Natural killer cell (primary cell): ENCODE results near the gene FAM120A. TPM values are rescaled to one million over a fixed set of nuclear protein-coding genes. Genes with fewer than 3 reads are reported as not detected.
A peak's percentile ranks its signal among the peaks of the same experiment; 100 is the strongest.

Experiments
- ATAC-seq, 3 donors: fragments of 150-1000 bp in 2 of 3; fragments of 200-7000 bp in 1 of 3; cut with Tn5 transposase; 1 replicate in 1 of 3; 2 replicates in 2 of 3; pipeline ENCODE4 v1.10.0; 2021; ENCODE audit warnings: mild to moderate bottlenecking in 2 of 3, moderate library complexity in 2 of 3
- DNase-seq, 2 donors: peaks; one replicate each; pipeline versions ENCODE4 v3.0.0 to v3.0.0-alpha.2; 2013 to 2021; ENCODE audit warnings: mixed read lengths in 1 of 2
- H3K27ac ChIP-seq: one replicate; pipeline ENCODE4 v1.5.1; 2013; ENCODE audit warnings: mild to moderate bottlenecking, low read length
- H3K27me3 ChIP-seq: one replicate; pipeline ENCODE4 v1.6.1; 2013; ENCODE audit warnings: low read length; ENCODE audit not compliant: control insufficient read depth, insufficient read depth
- H3K36me3 ChIP-seq: one replicate; pipeline ENCODE4 v1.6.1; 2013; ENCODE audit warnings: low read length; ENCODE audit not compliant: control insufficient read depth, insufficient read depth
- H3K4me1 ChIP-seq: one replicate; pipeline ENCODE4 v1.6.1; 2013; ENCODE audit warnings: low read length; ENCODE audit not compliant: control insufficient read depth, insufficient read depth
- H3K4me3 ChIP-seq: one replicate; pipeline ENCODE4 v1.5.1; 2013; ENCODE audit warnings: low read length
- H3K9me3 ChIP-seq: one replicate; pipeline ENCODE4 v1.6.1; 2013; ENCODE audit warnings: low read length; ENCODE audit not compliant: control insufficient read depth, insufficient read depth
- H3K27ac Mint-ChIP-seq, 2 donors: one replicate each; pipeline ENCODE4 v1.8.0; 2022; ENCODE audit warnings: mild to moderate bottlenecking in 2 of 2, mixed read lengths in 2 of 2, moderate library complexity in 1 of 2
- H3K27me3 Mint-ChIP-seq, 2 donors: one replicate each; pipeline ENCODE4 v1.8.0; 2022; ENCODE audit warnings: low read depth in 2 of 2, mixed read lengths in 2 of 2
- H3K36me3 Mint-ChIP-seq: one replicate; pipeline ENCODE4 v1.8.0; 2022; ENCODE audit warnings: mixed read lengths
- H3K4me1 Mint-ChIP-seq, 2 donors: one replicate each; pipeline ENCODE4 v1.8.0; 2022; ENCODE audit warnings: mixed read lengths in 2 of 2
- H3K4me3 Mint-ChIP-seq: one replicate; pipeline ENCODE4 v1.8.0; 2022; ENCODE audit warnings: mild to moderate bottlenecking, moderate library complexity, mixed read lengths
- H3K9me3 Mint-ChIP-seq, 2 donors: one replicate each; pipeline ENCODE4 v1.8.0; 2022; ENCODE audit warnings: mixed read lengths in 2 of 2
- CTCF ChIP-seq: fragments of 200-600 bp; IDR thresholded peaks from one replicate; pipeline ENCODE4 v1.8.0; 2022; ENCODE audit warnings: antibody characterized with exemption
- WGBS: methylation state at CpG from one replicate; pipeline ENCODE4 v1.1.7; 2013; ENCODE audit warnings: missing lambda C conversion rate; ENCODE audit not compliant: insufficient coverage; 5-methylcytosine and 5-hydroxymethylcytosine counted together
- intact Hi-C: fragments of 100-400 bp; cut with micrococcal nuclease; formaldehyde crosslinking; loops from one replicate; pipeline ENCODE4 v1.14.2; 2022
- total RNA-seq, 4 donors: library from RNA; stranded (reverse); fragments of 120-200 nt in 1 of 4; gene quantifications; one replicate each; pipeline versions ENCODE4 v1.2.3 to v1.2.4, GENCODE V29; 2013 to 2022

FAM120A gene
- total RNA-seq, 3 donors from 2014 or later (not counting 1 experiment from before 2014, with no cell fraction given) = 87.7 to 96.1 (median 91.5) TPM

- intact Hi-C loops = no loop called here
- H3K4me3 Mint-ChIP-seq = no peak overlapping the region
- peaks cover 46 to 47% of the 10 kb centered on the region in 2 donors for H3K4me1 Mint-ChIP-seq
- H3K36me3 ChIP-seq = peaks cover 17% of the 10 kb centered on the region
- no peak for ATAC-seq
- no peak overlapping the region for H3K4me3 ChIP-seq
- no peaks in the 10 kb centered on the region for H3K9me3 ChIP-seq
- no peaks in the 10 kb centered on the region for H3K9me3 Mint-ChIP-seq
- H3K27me3 Mint-ChIP-seq = no peaks in the 10 kb centered on the region
- peak overlapping the region in 1 of 2 donors; percentile 41 for H3K27ac Mint-ChIP-seq
- H3K36me3 Mint-ChIP-seq = no peaks in the 10 kb centered on the region
- H3K27ac ChIP-seq = no peak overlapping the region
- H3K27me3 ChIP-seq = no peaks in the 10 kb centered on the region
- DNase-seq = no peak
- TF ChIP-seq CTCF = no peak
- 80% methylated on average over 1 of the region's 1 CpG for WGBS
- peaks cover 4% of the 10 kb centered on the region for H3K4me1 ChIP-seq
Measured at GRCh38 chr9:93517331-93517730, 65.8 kb downstream of the FAM120A start.

GRCh38 chr9:93520523-93520922 lies 69.0 kb downstream of the FAM120A start:
- Mint-ChIP-seq H3K9me3 (no peaks in the 10 kb centered on the region), H3K4me1 (peaks cover 41 to 45% of the 10 kb centered on the region in 2 donors), H3K27ac (peak overlapping the region; percentile 15 to 64), H3K36me3 (no peaks in the 10 kb centered on the region), H3K4me3 (no peak overlapping the region), H3K27me3 (no peaks in the 10 kb centered on the region)
- H3K27me3 ChIP-seq = no peaks in the 10 kb centered on the region
- DNase-seq (peak in 1 of 2 donors; percentile 15), ATAC-seq (peak in 1 of 3 donors; percentile 37)
- peaks cover 31% of the 10 kb centered on the region for H3K36me3 ChIP-seq
- no peak overlapping the region for H3K4me3 ChIP-seq
- H3K9me3 ChIP-seq = no peaks in the 10 kb centered on the region
- intact Hi-C loops = no loop called here
- H3K4me1 ChIP-seq = no peaks in the 10 kb centered on the region
- TF ChIP-seq CTCF = no peak
- no peak overlapping the region for H3K27ac ChIP-seq
- 99% methylated on average over 5 of the region's 6 CpGs for WGBS

GRCh38 chr9:93522736-93523135 lies 71.3 kb downstream of the FAM120A start:
- no peaks in the 10 kb centered on the region for H3K27me3 ChIP-seq
- no peak for DNase-seq
- H3K4me1 ChIP-seq = no peaks in the 10 kb centered on the region
- Mint-ChIP-seq H3K4me1 (peaks cover 48 to 49% of the 10 kb centered on the region in 2 donors), H3K9me3 (no peaks in the 10 kb centered on the region), H3K27ac (peak overlapping the region; percentile 31 to 58), H3K4me3 (no peak overlapping the region), H3K36me3 (no peaks in the 10 kb centered on the region), H3K27me3 (no peaks in the 10 kb centered on the region)
- H3K36me3 ChIP-seq = peaks cover 46% of the 10 kb centered on the region
- TF ChIP-seq CTCF = no peak
- no peaks in the 10 kb centered on the region for H3K9me3 ChIP-seq
- no peak for ATAC-seq
- intact Hi-C loops = no loop called here
- WGBS = 93% methylated on average over 2 of the region's 3 CpGs
- H3K27ac ChIP-seq = no peak overlapping the region
- H3K4me3 ChIP-seq = no peak overlapping the region

- H3K27ac Mint-ChIP-seq = peak overlapping the region; percentile 31 to 58
- no peak for ATAC-seq
- no peaks in the 10 kb centered on the region for H3K9me3 ChIP-seq
- intact Hi-C loops = no loop called here
- H3K4me1 Mint-ChIP-seq = peaks cover 39 to 40% of the 10 kb centered on the region in 2 donors
- H3K9me3 Mint-ChIP-seq = no peaks in the 10 kb centered on the region
- H3K27me3 Mint-ChIP-seq = no peaks in the 10 kb centered on the region
- H3K4me1 ChIP-seq = no peaks in the 10 kb centered on the region
- H3K36me3 ChIP-seq = peaks cover 47% of the 10 kb centered on the region
- no peaks in the 10 kb centered on the region for H3K36me3 Mint-ChIP-seq
- H3K4me3 ChIP-seq = no peak overlapping the region
- WGBS = 94% methylated on average over 6 of the region's 7 CpGs
- H3K27ac ChIP-seq = no peak overlapping the region
- H3K27me3 ChIP-seq = no peaks in the 10 kb centered on the region
- H3K4me3 Mint-ChIP-seq = no peak overlapping the region
- no peak for TF ChIP-seq CTCF
- no peak for DNase-seq
Measured at GRCh38 chr9:93523518-93524144, 72.1 kb downstream of the FAM120A start.
